ENCODE measurements around the gene TRIO.

DNA sequence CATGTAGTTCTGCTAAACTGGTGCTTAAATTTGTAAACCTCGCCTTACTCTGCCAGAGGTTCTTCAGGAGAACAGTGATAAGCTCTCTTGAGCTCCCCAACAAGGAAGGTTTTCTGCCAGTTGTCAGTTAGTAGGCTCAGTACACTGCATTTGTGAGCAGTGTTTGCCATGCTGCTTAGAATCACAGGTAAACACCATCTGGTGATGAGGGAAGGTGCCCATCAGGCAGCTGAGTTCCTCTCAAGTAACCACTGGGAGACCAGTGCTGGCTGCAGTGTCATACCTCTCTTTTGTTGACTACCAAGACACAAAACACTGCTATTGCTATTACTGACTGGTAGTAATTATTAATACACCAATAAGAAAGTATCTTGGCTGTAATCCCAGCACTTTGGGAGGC, 252.3 kb downstream of the TRIO start:
- TF ChIP-seq, protein P1, sequence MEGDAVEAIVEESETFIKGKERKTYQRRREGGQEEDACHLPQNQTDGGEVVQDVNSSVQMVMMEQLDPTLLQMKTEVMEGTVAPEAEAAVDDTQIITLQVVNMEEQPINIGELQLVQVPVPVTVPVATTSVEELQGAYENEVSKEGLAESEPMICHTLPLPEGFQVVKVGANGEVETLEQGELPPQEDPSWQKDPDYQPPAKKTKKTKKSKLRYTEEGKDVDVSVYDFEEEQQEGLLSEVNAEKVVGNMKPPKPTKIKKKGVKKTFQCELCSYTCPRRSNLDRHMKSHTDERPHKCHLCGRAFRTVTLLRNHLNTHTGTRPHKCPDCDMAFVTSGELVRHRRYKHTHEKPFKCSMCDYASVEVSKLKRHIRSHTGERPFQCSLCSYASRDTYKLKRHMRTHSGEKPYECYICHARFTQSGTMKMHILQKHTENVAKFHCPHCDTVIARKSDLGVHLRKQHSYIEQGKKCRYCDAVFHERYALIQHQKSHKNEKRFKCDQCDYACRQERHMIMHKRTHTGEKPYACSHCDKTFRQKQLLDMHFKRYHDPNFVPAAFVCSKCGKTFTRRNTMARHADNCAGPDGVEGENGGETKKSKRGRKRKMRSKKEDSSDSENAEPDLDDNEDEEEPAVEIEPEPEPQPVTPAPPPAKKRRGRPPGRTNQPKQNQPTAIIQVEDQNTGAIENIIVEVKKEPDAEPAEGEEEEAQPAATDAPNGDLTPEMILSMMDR (IDR thresholded peaks at IDR 0.05): no peak
- TF ChIP-seq POLR2A (IDR thresholded peaks at IDR 0.05): no peak
